ENCODE data around the gene EPHB4. TPM values are rescaled to one million over a fixed set of nuclear protein-coding genes. Genes with fewer than 3 reads are reported as not detected.

The EPHB4 gene
- total and polyA plus RNA-seq, 12 donors: 31.5 to 188 (median 103) TPM

DNA sequence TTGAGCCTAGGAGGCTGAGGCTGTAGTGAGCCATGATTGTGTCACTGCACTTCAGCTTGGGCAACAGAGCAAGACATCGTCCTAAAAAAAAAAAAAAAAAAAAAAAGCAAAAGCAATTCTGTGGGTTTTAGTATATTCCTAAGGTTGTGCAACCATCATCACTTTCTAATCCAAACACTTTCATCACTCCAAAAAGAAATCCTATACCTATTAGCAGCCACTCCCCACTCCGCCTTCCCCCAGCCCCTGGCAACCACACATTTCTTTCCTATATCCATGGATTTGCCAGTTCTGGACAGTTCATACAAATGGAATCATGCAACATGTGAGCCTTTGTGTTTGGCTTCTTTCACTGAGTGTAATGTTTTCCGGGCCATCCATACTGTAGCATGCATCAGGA is 73.6 kb downstream of the EPHB4 start:
- TF ChIP-seq POLR2A (IDR thresholded peaks at IDR 0.05): no peak
- TF ChIP-seq, protein P1, sequence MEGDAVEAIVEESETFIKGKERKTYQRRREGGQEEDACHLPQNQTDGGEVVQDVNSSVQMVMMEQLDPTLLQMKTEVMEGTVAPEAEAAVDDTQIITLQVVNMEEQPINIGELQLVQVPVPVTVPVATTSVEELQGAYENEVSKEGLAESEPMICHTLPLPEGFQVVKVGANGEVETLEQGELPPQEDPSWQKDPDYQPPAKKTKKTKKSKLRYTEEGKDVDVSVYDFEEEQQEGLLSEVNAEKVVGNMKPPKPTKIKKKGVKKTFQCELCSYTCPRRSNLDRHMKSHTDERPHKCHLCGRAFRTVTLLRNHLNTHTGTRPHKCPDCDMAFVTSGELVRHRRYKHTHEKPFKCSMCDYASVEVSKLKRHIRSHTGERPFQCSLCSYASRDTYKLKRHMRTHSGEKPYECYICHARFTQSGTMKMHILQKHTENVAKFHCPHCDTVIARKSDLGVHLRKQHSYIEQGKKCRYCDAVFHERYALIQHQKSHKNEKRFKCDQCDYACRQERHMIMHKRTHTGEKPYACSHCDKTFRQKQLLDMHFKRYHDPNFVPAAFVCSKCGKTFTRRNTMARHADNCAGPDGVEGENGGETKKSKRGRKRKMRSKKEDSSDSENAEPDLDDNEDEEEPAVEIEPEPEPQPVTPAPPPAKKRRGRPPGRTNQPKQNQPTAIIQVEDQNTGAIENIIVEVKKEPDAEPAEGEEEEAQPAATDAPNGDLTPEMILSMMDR (IDR thresholded peaks at IDR 0.05): no peak
- Histone ChIP-seq H3K4me3 (no peak overlapping the region), H3K9me3 (replicated peaks in 1 of 3) (no peaks in the 10 kb centered on the region), H3K27ac (no peak overlapping the region), H3K36me3 (replicated peaks in 1 of 2) (no peaks in the 10 kb centered on the region), H3K4me1 (replicated peaks in 1 of 2) (no peaks in the 10 kb centered on the region), H3K27me3 (no peaks in the 10 kb centered on the region)
- intact Hi-C loops (cut with DNase I): no loop called here
- 75 to 80% (median 80%) methylated on average over 3 of the region's 3 CpGs for WGBS, 4 donors
- no peak for DNase-seq

DNA sequence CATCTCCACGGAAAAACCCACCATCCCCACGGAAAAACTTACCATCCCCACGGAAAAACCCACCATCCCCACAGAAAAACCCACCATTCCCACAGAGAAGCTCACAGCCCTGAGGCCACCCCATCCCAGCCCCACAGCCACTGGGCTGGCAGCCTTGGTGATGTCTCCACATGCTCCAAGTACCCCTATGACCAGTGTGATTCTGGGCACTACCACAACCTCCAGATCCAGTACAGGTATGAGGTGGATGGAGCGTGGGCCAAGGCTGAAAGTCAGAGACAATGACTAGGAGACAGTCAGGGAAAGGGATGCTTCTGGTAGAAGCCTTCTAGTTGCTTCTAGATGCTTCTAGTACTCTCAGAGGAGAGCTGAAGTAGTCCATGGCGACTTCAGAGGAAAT is 74.3 kb downstream of the EPHB4 start:
- Histone ChIP-seq H3K27ac (no peak overlapping the region), H3K9me3 (replicated peaks in 1 of 3) (no peaks in the 10 kb centered on the region), H3K4me3 (no peak overlapping the region), H3K27me3 (no peaks in the 10 kb centered on the region), H3K4me1 (replicated peaks in 1 of 2) (no peaks in the 10 kb centered on the region), H3K36me3 (replicated peaks in 1 of 2) (no peaks in the 10 kb centered on the region)
- 82 to 85% (median 84%) methylated on average over 5 of the region's 5 CpGs for WGBS, 4 donors
- DNase-seq: no peak
- no peak for TF ChIP-seq POLR2A (IDR thresholded peaks at IDR 0.05)
- TF ChIP-seq, protein P1 (IDR thresholded peaks at IDR 0.05): no peak
- intact Hi-C loops (cut with DNase I): no loop called here

Small RNAs within 50 kb of the gene (microRNA-seq; reads per million reads assigned to microRNA genes)
- gene MIR6875: 0 to 0.57 (median 0.45) reads per million in 3 donors

Small RNAs within 50 kb of the gene (small RNA-seq; reads per million reads assigned to genes)
- 0 reads per million in 2 donors for gene RN7SL750P

Other genes with a start within 250 kb of the EPHB4 start
- gene LRCH4, start 241.4 kb downstream of the EPHB4 start, total RNA-seq: 100 to 1,000 TPM in 1 of 9 donors, 10 to 100 TPM in 8; 10.4 to 128 (median 59.4) TPM
- 100 to 1,000 TPM in 2 of 3 donors, 10 to 100 TPM in 1; 15.0 to 235 (median 109) TPM for gene LRCH4, start 241.4 kb downstream of the EPHB4 start, polyA plus RNA-seq
- gene FBXO24, start 241.2 kb downstream of the EPHB4 start, total RNA-seq: 1 to 10 TPM in 3 of 9 donors, under 1 TPM in 4, not detected in 2; 0.24 to 1.4 (median 0.69) TPM
- 1 to 10 TPM in 2 of 3 donors, under 1 TPM in 1; 0.16 to 2.8 (median 1.5) TPM for gene FBXO24, start 241.2 kb downstream of the EPHB4 start, polyA plus RNA-seq
- gene PCOLCE, start 225.2 kb downstream of the EPHB4 start, total RNA-seq: 100 to 1,000 TPM in 2 of 9 donors, 10 to 100 TPM in 7; 15.7 to 369 (median 68.1) TPM
- gene PCOLCE, start 225.2 kb downstream of the EPHB4 start, polyA plus RNA-seq: 100 to 1,000 TPM in 2 of 3 donors, 10 to 100 TPM in 1; 21.5 to 222 (median 184) TPM
- 10 to 100 TPM; 14.0 to 54.5 (median 35.8) TPM for gene MOSPD3, start 215.0 kb downstream of the EPHB4 start, total RNA-seq
- 10 to 100 TPM; 27.3 to 51.9 (median 29.6) TPM for gene MOSPD3, start 215.0 kb downstream of the EPHB4 start, polyA plus RNA-seq
- gene TFR2, start 186.0 kb downstream of the EPHB4 start, total RNA-seq: 1 to 10 TPM in 5 of 9 donors, under 1 TPM in 4; 0.24 to 6.7 (median 1.4) TPM
- gene TFR2, start 186.0 kb downstream of the EPHB4 start, polyA plus RNA-seq: 1 to 10 TPM in 2 of 3 donors, under 1 TPM in 1; 0.88 to 2.1 (median 1.1) TPM
- 1 to 10 TPM in 4 of 9 donors, not detected in 5; 1.7 to 3.8 (median 2.1) TPM for gene ACTL6B, start 171.1 kb downstream of the EPHB4 start, total RNA-seq
- gene ACTL6B, start 171.1 kb downstream of the EPHB4 start, polyA plus RNA-seq: 1 to 10 TPM in 2 of 3 donors, under 1 TPM in 1; 0.64 to 5.1 (median 2.5) TPM
- gene GNB2, start 153.8 kb downstream of the EPHB4 start, total RNA-seq: 100 to 1,000 TPM in 8 of 9 donors, 10 to 100 TPM in 1; 54.1 to 365 (median 279) TPM
- gene GNB2, start 153.8 kb downstream of the EPHB4 start, polyA plus RNA-seq: 100 to 1,000 TPM; 105 to 139 (median 105) TPM
- 10 to 100 TPM; 15.9 to 62.2 (median 23.9) TPM for gene GIGYF1, start 133.3 kb downstream of the EPHB4 start, total RNA-seq
- gene GIGYF1, start 133.3 kb downstream of the EPHB4 start, polyA plus RNA-seq: 100 to 1,000 TPM in 1 of 3 donors, 10 to 100 TPM in 1, 1 to 10 TPM in 1; 5.4 to 167 (median 49.8) TPM
- gene POP7, start 121.4 kb downstream of the EPHB4 start, total RNA-seq: 10 to 100 TPM in 8 of 9 donors, 1 to 10 TPM in 1; 8.7 to 60.9 (median 35.1) TPM
- 10 to 100 TPM; 24.8 to 48.5 (median 27.1) TPM for gene POP7, start 121.4 kb downstream of the EPHB4 start, polyA plus RNA-seq
- gene EPO, start 107.1 kb downstream of the EPHB4 start, total RNA-seq: under 1 TPM in 1 of 9 donors, not detected in 8; 0.17 TPM
- gene EPO, start 107.1 kb downstream of the EPHB4 start, polyA plus RNA-seq: under 1 TPM in 1 of 3 donors, not detected in 2; 0.10 TPM
- not detected for gene ZAN, start 93.9 kb downstream of the EPHB4 start, total RNA-seq
- not detected for gene ZAN, start 93.9 kb downstream of the EPHB4 start, polyA plus RNA-seq
- 10 to 100 TPM in 7 of 9 donors, 1 to 10 TPM in 2; 8.0 to 35.1 (median 19.7) TPM for gene SLC12A9, start 25.2 kb upstream of the EPHB4 start, total RNA-seq
- 10 to 100 TPM in 2 of 3 donors, 1 to 10 TPM in 1; 6.1 to 60.3 (median 34.6) TPM for gene SLC12A9, start 25.2 kb upstream of the EPHB4 start, polyA plus RNA-seq
- gene TRIP6, start 39.9 kb upstream of the EPHB4 start, total RNA-seq: 100 to 1,000 TPM in 2 of 9 donors, 10 to 100 TPM in 6, 1 to 10 TPM in 1; 6.1 to 105 (median 70.7) TPM
- 10 to 100 TPM in 2 of 3 donors, 1 to 10 TPM in 1; 8.9 to 88.6 (median 67.6) TPM for gene TRIP6, start 39.9 kb upstream of the EPHB4 start, polyA plus RNA-seq
- 100 to 1,000 TPM in 4 of 9 donors, 10 to 100 TPM in 5; 44.0 to 156 (median 70.7) TPM for gene SRRT, start 47.6 kb upstream of the EPHB4 start, total RNA-seq
- 100 to 1,000 TPM in 2 of 3 donors, 10 to 100 TPM in 1; 83.7 to 289 (median 226) TPM for gene SRRT, start 47.6 kb upstream of the EPHB4 start, polyA plus RNA-seq
- 10 to 100 TPM in 1 of 9 donors, 1 to 10 TPM in 8; 2.8 to 12.7 (median 5.2) TPM for gene UFSP1, start 62.2 kb upstream of the EPHB4 start, total RNA-seq
- gene UFSP1, start 62.2 kb upstream of the EPHB4 start, polyA plus RNA-seq: 1 to 10 TPM; 2.5 to 6.8 (median 6.5) TPM
- 10 to 100 TPM in 1 of 9 donors, 1 to 10 TPM in 4, under 1 TPM in 4; 0.26 to 10.2 (median 1.2) TPM for gene ACHE, start 68.4 kb upstream of the EPHB4 start, total RNA-seq
- 1 to 10 TPM; 1.2 to 3.3 (median 3.0) TPM for gene ACHE, start 68.4 kb upstream of the EPHB4 start, polyA plus RNA-seq
- under 1 TPM in 3 of 9 donors, not detected in 6; 0.04 to 0.91 (median 0.38) TPM for gene MUC3A, start 122.0 kb upstream of the EPHB4 start, total RNA-seq
- gene MUC3A, start 122.0 kb upstream of the EPHB4 start, polyA plus RNA-seq: under 1 TPM; 0.05 to 0.17 (median 0.16) TPM
- gene MUC12, start 142.0 kb upstream of the EPHB4 start, total RNA-seq: 1 to 10 TPM in 1 of 9 donors, under 1 TPM in 4, not detected in 4; 0.07 to 1.2 (median 0.55) TPM
- gene MUC12, start 142.0 kb upstream of the EPHB4 start, polyA plus RNA-seq: 1 to 10 TPM in 2 of 3 donors, under 1 TPM in 1; 0.44 to 3.3 (median 3.0) TPM
- not detected for gene MUC17, start 192.6 kb upstream of the EPHB4 start, total RNA-seq
- not detected for gene MUC17, start 192.6 kb upstream of the EPHB4 start, polyA plus RNA-seq

Measured in adrenal gland (tissue), 12 donors.